ENCODE results near the gene THBD.

GRCh38 chr20:23058240-23058639 lies 8.8 kb upstream of the THBD start:
- no peak for TF ChIP-seq POLR2A (IDR thresholded peaks at IDR 0.05)
- no peak for TF ChIP-seq CTCF (IDR thresholded peaks at IDR 0.05)
- no peak for TF ChIP-seq EP300 (IDR thresholded peaks at IDR 0.05)
- no peak for TF ChIP-seq POLR2AphosphoS5 (IDR thresholded peaks at IDR 0.05)
